GM18909 (cell line): ENCODE measurements around the gene DDA1.
A peak's percentile ranks its signal among the peaks of the same experiment; 100 is the strongest.
"Not testable (repeated sequence)": the region's sequence is repeated elsewhere in the genome, so short reads cannot be mapped to it uniquely, and the experiment has no call there.

Experiments
- ATAC-seq: cut with Tn5 transposase; IDR thresholded peaks from one replicate; pipeline ENCODE4 v1.9.1; 2021; ENCODE audit warnings: mild to moderate bottlenecking; ENCODE audit not compliant: unreplicated experiment, poor library complexity

Gene DDA1

DNA sequence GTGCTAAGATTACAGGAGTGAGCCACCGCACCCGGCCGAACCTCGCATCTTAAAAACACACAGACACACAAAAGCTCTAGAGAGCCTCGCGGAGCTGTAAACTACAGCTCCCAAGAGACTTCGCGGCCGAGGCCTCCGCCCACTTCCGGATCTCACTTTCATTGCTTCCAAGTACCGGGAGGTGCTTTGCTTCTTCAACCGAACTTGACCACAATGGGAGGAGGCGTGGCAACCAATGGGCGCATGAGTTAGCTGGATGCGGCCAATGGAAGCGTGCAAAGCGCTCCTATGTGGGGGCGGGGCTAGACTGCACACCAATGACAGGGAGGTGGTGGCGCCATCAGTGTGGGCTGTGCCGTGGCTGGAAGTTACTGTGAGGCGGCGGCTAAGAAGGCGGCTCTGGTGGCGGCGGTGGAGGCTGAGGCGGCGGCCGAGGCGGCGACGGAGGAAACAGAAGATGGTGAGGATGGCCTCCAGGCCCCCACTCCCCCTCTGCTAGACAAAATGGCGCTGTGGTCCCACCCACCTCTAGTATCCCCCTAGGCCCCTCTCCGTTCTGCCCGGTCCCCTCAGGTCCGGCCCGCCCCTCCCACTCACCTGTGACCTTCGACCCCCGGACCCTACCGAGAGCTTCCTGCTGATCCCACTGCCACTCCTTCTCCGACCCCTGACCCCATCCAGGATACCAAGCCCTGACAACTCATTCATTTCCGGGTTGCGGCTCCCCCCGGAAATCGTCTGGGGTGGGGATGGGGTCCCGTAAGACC, at the start of gene DDA1:
DDA1 (plus strand) TSS at position 366 of the 767 bp plus-strand sequence; CDS start at position 458, 92 bp downstream.
- ATAC-seq = peak; percentile 57

DNA sequence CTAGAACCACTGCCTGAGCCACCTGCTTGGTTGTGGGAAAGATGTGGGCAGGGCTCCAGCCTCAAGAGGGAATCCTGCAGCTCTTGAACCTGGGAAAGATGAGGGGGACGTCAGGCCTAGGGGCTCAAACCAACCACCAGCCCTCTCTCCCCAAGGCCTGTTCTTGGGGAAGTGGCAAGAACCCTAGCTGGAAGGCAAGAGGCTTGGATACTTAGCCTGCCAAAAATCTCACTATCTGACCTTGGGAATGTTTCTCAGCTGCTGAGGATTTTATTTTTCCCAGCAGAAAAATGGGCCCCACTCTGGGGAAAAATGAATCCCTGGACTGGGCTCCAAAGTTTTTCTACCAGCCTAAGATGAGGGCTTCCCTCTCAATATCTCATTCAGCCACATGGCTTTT, 49.4 kb upstream of the DDA1 start:
- no peak for ATAC-seq

DNA sequence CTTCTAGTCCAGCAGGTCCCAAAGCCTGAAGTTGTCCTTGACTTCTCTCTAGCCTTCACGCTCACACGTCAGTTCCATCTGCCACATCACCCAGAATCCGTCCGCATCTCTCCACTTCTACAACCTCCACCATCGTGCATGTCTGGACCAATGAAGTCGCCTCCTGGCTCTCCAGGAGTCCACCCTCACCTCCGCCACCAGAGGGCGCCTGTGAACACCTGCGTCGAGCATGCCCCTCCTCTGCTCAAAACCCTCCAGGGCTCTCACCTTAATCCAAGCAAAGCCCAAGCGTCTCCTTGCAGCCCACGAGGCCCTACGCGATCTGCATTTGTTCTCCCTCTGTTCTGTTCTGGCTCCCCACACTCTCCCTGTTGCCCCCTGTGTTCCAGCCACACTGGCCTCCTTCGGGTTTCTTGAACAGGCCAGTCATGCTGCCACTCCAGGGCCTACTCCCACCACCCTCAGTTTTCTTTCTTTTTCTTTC, 48.5 kb upstream of the DDA1 start:
- peak; percentile 77 for ATAC-seq

DNA sequence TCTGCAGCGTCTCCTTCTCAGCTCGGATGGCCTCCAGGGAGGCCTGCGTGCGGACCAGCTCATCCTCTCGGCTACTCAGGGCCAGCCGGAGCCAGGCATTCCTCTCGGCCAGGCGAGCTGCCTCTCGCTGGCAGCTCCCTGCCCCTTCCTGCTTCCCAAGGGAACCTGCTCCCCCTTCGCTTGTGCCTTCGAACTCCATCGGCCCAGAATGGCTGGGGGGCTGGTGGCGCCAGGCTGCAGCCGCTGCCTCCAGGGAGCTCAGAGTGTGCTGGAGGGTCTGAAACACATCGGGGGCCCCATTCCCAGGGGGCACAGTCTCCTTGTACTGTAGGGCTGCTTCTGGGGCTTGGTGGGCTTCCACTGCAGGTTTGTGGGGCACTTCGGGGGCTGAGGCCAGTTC, 46.8 kb upstream of the DDA1 start:
- no peak for ATAC-seq

DNA sequence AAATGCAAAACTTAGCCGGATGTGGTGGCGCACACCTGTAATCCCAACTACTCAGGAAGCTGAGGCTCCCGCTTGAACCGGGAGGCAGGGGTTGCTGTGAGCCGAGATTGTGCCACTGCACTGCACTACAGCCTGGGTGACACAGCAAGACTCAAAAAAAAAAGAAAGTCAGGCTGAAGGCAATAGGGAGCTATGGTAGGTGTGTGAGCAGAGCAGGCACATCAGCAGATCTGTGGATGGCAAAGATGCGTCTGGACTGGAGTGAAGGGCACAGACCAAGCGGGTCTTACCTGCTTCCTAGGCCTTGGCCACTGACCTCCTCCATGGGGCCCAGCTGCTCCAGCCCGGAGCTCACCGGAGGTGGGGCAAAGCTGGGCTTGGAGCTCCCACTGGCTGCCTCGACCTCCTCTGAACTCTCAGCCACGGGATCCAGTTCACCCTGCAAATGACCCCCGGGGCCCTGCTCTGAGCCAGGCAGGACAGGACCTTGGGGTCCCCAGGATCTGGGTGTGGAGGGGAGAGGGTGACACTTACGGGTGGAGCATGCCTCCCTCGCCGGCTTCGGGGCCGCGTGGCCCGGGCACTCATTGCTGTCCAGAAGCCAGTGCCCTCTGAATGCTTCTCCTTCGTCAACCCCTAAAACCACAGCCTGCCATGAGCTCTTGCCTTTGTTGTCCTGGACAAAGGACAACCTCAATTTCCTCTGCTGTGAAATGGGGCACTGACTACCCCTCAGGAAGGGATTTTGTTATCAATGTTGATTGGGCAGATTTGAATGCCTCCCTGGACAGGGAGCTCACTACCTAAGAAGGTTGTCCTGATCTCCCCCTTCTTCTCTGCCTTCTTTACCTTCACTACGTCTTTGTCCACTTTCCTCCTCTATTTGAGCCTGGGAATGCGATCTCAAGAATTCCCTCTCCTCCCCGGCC, 45.4 kb upstream of the DDA1 start:
- ATAC-seq = no peak

DNA sequence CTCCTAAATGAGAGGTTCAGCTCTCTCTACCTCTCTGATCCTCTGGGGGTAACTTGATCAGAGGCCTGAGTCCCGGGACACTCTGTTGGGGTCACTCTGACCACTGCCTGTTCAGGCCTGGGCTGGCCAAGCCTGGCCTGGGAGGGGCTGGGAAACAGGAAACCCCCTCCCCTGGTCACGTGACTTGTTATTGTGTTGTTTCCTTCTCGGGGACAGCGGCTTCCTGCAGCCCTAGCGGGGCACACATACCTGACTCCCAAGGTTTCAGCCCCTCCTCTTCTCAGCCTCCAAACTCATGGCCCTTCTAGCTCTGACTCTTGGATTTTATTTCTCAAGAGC, 44.8 kb upstream of the DDA1 start, which contains the start of gene USHBP1:
USHBP1 (minus strand) TSS at position 105 of the 339 bp plus-strand sequence. CDS start 446 bp downstream, outside the sequence.
- ATAC-seq = no peak

DNA sequence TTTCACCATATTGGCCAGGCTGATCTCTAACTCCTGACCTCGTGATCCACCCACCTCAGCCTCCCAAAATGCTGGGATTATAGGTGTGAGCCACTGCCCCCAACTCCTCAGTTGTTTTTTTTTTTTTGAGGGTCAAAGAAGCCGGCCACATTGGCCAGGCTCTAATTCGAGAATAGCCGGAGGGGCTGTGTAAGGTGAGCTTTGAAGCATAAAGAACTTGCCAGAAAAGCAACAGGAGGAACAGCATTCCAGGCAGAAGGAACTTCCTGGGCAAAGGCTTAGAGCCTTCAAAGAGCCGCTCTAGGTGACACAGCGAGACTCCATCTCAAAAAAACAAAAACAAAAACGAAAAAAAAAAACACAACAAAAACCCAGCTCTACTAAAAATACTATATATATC, 43.3 kb upstream of the DDA1 start:
- no peak for ATAC-seq

DNA sequence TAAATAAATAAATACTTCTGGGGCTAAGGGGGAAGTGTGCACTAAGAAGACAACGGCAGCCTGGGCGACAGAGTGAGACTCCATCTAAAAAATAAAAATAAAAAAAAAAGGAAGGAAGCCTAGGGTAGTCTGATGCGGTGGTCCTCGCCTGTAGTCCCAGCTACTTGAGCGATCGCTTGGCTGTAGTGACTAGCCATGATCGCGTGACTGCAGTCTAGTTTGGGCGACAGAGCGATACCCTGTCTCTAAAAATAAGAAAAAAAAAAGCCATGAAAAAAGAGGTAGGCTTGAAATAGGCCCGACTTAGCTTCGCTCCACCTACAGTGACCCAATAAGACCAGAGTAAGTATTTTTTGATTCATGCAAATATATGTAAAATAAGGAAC, 42.8 kb upstream of the DDA1 start:
- ATAC-seq = peak; percentile 28

DNA sequence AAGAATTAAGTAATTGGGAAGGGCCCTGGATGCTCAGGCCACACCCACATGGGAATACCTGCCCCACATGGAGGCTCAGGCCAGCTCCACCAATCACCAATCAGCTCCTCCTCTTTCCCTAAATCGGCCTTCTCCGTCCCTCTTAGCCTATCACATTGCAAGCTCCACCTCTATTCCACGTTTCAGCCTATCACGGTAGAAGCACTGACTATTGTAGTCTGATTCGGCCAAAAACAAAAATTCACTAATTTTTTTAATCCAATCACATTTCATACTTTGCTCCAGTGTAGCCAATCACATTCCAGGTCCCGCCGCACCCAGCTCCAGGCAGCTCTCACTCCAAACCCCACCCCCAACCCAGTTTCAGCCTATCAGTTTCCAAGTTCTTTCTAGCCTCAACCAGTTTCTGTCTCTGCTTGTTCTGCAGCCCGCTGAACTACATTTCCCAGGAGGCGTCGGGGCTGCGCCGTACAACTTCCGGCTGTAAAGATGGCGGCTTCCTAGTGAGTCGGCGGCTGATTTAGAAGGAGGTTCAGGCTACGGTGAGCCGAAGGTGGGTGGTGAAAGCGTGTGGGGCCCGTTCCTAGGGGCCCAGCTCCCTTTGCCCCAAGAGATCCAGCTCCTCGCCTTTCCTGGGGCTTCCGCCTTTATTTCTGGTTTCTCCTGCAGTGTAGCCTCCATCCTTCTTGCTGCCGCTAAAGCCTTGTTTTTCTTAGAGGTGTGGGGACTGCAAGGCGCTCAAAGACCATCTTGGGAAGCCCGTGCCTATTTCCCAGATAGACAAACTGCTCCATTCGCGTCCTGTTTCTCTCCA, 42.2 kb upstream of the DDA1 start, which contains the start of gene BABAM1:
BABAM1 (plus strand) TSS at position 469 of the 814 bp plus-strand sequence. CDS start 1,364 bp downstream, outside the sequence.
- peak; percentile 90 for ATAC-seq

DNA sequence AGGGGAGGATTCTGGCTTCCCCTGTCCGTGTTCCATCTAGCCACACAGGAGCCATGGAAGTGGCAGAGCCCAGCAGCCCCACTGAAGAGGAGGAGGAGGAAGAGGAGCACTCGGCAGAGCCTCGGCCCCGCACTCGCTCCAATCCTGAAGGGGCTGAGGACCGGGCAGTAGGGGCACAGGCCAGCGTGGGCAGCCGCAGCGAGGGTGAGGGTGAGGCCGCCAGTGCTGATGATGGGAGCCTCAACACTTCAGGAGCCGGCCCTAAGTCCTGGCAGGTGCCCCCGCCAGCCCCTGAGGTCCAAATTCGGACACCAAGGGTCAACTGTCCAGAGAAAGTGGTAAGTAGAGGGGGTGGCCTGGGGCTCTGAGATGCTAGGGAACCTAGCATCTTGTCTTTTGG, 40.6 kb upstream of the DDA1 start:
- no peak for ATAC-seq

DNA sequence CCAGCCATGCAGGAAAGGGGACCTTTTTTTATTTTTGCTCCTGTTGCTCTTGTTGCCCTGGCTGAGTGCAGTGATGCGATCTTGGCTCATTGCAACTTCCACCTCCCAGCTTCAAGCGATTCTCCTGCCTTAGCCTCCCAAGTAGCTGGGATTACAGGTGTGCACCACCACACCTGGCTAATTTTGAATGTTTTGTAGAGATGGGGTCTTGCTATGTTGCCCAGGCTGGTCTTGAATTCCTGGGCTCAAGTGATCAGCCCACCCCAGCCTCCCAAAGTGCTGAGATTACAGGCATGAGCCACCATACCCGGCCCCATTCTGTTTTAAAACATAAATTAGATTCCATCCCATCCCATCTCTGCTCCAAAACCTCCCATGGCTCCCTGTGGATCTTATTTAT, 34.5 kb upstream of the DDA1 start:
- ATAC-seq = not testable (repeated sequence)

DNA sequence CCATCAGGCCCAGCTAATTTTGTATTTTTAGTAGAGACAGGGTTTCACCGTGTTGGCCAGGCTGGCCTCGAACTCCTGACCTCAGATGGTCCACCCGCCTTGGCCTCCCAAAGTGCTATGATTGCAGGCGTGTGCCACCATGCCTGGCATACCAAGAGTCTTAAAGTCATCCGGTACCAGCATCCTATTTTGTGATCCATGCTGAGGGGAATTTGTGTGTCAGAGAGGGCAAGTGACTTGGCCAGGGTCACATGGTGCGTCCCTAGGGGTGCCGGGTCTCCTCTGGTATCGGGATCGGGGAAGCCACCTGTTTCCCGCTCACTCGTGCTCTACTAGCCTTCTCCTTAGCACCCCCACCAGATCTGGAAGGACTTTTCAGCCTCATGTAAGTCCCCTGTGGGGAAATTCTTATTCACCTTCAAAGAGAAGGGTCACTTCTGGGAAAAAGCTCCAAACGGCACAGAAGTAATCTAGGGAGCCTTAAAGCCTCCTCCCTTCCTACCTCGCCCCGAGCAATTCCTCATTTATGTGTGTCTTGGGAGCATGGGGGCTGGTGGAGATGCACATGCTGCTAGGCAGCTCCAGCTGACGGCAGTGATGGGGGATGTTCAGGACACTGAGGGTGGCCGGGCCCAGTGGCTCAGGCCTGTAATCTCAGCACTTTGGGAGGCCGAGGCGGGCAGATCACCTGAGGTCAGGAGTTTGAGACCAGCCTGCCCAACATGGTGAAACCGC, 33.8 kb upstream of the DDA1 start:
- no peak for ATAC-seq

DNA sequence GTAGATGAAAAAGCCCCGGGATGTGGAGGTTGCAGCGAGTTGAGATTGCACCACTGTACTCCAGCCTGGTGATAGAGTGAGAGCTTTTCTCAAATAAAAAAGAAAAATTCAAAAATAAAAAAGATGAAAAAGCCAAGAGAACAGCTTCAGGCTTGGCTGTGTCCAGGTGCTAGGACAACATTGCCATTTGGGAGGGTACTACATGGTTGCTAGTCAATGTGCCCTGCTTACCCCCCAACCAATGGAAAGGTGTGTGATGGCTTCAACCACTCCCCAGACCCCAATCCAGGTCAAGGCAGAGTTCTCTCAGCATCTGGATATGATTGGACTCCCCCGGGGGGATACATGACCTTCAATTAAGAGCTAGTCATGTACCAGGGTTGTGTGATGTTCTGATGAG, 29.9 kb upstream of the DDA1 start:
- no peak for ATAC-seq

DNA sequence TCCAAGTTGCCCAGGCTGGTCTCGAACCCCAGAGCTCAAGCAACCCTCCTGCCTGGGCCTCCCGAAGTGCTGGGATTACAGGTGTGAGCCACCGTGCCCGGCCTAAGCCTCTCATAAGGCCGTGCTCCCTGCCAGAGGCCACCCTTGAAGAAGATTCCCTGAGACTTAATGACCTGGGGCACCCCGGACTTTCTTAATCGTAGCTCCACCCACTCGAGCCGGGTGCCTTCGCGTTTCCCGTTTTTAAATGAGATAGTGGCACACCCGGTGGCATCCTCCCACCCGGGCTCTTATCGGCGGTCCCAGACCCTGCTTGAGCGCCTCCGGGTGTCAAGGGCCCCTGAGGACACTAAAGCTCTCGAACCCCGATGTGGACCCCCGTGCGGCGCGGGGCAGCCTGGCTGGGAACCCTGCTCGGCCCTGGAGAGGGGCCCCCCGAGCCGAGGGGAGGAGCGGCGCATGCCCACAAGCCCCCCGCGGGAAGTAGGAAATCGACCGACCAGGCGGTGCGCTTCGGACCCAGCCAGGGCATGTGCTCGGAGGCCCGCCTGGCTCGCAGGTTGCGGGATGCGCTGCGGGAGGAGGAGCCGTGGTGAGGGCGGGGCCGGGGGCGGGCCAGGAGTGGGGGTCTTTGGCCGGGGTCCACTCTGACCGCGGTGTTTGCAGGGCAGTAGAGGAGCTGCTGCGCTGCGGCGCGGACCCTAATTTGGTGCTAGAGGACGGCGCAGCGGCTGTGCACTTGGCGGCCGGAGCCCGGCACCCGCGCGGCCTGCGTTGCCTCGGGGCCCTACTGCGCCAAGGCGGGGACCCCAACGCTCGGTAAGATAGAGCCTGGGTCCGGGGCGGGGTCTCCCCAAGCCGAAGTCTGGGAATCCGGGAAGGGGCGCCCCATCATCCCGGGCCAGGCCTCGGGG, 27.7 kb upstream of the DDA1 start, which contains the start of gene ANKLE1:
ANKLE1 (plus strand) TSS at position 511 of the 914 bp plus-strand sequence; CDS start at position 531, 20 bp downstream.
- peak; percentile 56 for ATAC-seq

DNA sequence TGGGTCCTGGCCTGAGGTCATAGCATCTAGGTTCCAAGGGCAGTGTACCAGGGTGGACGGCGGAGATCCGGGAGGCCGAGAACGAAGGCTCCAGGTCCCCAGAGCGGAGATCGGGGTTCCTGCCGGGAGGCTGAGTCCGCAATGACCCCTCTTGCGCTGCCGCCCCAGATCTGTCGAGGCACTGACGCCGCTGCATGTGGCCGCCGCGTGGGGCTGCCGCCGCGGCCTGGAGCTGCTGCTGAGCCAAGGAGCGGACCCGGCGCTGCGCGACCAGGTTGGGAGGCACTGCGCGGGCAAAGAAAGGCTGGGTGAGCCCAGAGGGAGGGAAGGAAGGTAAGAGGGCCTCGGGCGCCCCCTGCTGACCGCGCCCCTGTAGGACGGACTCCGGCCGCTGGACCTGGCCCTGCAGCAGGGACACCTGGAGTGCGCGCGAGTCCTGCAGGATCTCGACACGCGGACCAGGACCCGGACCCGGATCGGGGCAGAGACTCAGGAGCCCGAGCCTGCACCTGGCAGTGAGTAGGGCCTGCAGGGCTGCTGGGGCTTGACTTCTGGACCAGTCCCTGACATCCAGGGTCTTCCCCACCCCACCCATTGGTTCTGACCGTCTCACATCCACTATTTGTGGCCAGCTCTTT, 26.8 kb upstream of the DDA1 start:
- peak; percentile 62 for ATAC-seq

DNA sequence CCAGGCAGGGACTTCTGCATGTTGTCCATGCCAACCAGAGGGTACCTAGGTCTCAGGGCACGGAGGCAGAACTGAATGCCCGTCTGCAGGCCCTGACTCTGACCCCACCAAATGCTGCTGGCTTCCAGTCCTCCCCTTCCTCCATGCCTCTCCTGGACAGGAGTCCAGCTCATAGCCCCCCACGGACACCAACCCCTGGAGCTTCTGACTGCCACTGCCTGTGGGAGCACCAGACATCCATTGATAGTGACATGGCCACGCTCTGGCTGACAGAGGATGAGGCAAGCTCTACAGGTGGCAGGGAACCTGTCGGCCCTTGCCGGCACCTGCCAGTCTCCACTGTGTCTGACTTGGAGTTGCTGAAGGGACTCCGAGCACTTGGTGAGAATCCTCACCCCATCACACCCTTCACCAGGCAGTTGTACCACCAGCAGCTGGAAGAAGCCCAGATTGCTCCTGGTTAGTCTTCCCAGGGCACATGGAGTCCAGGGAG, 25.8 kb upstream of the DDA1 start:
- ATAC-seq = no peak

DNA sequence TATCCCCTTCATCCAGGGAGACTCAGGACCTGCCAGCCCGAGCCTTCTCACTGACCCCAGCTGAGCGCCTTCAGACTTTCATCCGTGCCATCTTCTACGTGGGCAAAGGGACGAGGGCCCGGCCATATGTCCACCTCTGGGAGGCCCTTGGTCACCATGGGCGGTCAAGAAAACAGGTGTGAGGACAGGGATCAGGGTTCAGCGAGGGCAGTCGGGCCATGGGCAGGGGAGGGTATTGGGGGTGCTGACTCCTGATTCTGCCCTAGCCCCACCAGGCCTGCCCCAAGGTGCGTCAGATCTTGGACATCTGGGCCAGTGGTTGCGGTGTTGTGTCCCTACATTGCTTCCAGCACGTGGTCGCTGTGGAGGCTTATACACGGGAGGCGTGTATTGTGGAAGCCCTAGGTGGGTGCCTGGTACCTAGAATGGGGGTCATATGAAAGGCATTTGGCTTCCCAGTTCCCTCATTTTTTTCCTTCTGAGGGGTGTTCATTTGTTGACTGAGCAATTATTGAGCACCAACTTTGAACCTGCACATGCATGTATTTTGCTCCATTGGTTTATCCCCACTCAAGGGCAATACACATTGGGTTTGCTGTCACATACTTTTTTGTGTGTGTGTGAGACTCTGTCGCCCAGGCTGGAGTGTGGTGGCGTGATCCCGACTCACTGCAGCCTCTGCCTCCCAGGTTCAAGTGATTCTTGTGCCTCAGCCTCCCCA, 23.8 kb upstream of the DDA1 start:
- ATAC-seq = no peak
